GM19025 (cell line): Measurements from ENCODE around the gene IKZF3.
"Not testable (repeated sequence)": the region's sequence is repeated elsewhere in the genome, so short reads cannot be mapped to it uniquely, and the experiment has no call there.

Source experiments
- ATAC-seq: cut with Tn5 transposase; IDR thresholded peaks from one replicate; pipeline ENCODE4 v1.9.1; 2021; ENCODE audit warnings: mild to moderate bottlenecking, low read depth, moderate library complexity; ENCODE audit not compliant: unreplicated experiment

IKZF3 gene

DNA sequence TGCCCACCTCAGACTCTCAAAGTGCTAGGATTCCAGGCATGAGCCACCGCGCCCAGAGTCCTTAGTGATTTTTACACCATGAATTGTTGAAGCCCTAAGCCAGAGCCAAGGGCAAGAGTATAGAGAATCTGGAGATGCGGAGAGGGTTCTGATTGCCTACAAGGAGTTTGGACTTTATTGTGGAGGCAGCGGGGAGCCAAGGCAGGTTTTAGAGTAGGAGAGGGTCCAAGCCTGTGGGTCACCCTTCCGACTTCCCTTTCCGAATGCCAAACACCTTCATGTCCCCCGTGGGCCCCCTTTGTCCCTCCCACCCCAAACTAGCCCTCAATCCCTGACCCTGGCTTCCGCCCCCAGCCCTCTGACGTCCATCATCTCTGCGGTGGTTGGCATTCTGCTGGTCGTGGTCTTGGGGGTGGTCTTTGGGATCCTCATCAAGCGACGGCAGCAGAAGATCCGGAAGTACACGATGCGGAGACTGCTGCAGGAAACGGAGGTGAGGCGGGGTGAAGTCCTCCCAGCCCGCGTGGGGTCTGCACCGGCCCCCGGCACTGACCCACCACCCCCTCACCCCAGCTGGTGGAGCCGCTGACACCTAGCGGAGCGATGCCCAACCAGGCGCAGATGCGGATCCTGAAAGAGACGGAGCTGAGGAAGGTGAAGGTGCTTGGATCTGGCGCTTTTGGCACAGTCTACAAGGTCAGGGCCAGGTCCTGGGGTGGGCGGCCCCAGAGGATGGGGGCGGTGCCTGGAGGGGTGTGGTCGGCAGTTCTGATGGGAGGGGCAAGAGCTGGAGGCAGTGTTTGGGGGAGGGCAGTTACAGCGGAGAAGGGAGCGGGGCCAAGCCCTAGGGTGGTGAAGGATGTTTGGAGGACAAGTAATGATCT, 140.9 kb downstream of the IKZF3 start:
- no peak for ATAC-seq

DNA sequence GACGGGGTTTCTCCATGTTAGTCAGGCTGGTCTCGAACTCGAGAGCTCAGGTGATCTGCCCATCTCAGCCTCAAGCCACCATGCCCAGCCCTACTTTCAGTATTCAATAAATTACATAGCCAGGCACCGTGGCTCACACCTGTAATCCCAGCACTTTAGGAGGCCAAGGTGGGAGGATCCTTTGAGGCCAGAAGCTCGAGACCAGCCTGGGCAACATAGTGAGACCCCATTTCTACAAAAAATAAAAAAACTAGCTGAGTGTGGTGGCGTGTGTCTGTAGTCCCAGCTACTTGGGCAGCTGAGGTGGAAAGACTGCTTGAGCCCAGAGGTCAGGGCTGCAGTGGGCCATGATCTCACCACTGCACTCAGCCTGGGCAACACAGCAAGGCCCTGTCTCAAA, 142.0 kb downstream of the IKZF3 start:
- no peak for ATAC-seq

DNA sequence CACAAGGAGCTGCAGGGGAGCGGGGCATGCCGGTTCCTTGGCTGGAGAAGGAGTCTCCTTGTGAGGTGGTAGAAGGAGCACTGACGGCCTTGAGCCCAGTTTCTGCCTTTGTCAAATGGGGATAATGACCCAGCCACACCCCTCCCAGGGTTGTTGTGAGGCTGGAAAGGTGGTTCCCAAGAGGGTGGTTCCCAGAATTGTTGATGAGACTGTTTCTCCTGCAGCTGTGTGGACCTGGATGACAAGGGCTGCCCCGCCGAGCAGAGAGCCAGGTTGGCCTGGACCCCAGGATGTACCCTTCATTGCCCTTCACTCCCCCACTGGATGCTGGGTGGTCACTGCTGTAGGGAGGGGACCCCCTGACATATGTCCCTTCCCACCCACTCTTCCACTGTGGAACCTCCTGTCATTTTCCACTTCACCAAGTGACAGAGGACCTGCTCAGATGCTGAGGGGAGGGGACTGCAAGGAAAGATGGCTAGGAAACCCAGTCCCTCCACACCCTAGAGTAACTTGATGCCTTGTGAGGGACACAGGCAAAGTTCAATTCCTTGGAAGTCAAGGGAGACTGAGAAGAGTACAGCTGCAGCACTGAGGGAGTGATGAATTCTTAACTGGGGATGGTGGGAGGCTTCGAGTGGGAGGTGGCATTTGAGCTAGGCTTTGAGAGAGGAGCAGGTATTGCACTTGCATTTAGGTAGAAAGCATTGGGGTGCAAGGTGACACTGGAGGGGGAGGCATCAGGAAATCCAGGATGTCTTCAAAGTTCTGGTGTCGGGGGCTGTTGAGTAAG, 144.4 kb downstream of the IKZF3 start:
- no peak for ATAC-seq

DNA sequence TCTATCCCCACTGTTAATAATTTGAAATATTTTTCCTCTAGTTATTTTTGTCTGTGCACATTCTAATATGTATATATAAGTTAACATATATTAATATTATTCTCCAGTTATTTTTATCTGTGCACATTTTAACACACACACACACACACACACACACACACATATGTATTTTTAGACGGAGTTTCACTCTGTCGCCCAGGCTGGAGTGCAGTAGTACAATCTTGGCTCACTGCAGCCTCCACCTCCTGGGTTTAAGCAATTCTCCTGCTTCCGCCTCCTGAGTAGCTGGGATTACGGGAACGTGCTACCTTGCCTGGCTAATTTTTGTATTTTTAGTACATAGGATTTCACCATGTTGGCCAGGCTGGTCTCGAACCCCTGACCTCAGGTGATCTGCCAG, 146.5 kb downstream of the IKZF3 start:
- no peak for ATAC-seq

DNA sequence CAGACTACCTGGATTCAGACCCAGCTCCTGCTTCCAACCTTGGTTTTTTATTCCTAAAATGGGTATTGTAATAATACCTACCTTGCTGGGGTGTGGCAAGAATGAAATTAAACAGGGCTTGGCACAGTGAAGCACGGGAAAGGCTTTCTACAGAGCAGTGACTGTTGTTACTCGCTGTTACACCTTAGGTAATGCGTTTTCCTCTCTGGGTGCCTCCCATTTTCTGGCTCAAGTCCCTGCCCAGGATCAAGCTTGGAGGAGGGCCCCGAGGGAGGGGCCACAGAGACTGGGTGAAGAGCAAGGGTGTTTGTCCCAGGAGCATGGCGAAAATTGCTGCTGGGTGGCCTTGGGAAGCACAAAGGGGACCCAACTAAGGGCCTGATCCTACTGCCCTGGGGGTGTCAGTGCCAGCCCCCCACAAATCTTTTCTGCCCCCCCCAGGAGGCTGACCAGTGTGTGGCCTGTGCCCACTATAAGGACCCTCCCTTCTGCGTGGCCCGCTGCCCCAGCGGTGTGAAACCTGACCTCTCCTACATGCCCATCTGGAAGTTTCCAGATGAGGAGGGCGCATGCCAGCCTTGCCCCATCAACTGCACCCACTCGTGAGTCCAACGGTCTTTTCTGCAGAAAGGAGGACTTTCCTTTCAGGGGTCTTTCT, 147.1 kb downstream of the IKZF3 start:
- no peak for ATAC-seq

DNA sequence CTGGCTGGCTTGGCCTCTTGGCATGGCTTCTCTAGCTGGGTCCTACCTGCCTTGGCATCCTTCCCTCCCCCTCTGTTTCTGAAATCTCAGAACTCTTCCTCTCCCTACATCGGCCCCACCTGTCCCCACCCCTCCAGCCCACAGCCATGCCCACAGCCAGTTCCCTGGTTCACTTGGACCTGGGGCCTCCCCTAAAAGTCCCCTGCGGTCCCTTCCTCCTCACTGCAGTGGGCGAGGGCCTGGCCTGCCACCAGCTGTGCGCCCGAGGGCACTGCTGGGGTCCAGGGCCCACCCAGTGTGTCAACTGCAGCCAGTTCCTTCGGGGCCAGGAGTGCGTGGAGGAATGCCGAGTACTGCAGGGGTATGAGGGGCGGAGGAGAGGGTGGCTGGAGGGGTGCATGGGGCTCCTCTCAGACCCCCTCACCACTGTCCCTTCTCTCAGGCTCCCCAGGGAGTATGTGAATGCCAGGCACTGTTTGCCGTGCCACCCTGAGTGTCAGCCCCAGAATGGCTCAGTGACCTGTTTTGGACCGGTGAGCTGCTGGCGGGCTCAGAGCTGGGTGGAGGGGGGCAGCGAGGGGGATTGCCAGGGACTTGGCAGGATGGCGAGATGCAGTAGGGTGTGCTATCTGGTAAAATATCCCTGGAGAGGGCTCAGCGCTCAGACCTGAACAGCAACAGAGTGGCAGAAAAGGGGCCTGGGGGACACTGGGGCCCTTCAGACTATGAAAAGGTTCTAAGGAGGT, 147.9 kb downstream of the IKZF3 start:
- no peak for ATAC-seq

DNA sequence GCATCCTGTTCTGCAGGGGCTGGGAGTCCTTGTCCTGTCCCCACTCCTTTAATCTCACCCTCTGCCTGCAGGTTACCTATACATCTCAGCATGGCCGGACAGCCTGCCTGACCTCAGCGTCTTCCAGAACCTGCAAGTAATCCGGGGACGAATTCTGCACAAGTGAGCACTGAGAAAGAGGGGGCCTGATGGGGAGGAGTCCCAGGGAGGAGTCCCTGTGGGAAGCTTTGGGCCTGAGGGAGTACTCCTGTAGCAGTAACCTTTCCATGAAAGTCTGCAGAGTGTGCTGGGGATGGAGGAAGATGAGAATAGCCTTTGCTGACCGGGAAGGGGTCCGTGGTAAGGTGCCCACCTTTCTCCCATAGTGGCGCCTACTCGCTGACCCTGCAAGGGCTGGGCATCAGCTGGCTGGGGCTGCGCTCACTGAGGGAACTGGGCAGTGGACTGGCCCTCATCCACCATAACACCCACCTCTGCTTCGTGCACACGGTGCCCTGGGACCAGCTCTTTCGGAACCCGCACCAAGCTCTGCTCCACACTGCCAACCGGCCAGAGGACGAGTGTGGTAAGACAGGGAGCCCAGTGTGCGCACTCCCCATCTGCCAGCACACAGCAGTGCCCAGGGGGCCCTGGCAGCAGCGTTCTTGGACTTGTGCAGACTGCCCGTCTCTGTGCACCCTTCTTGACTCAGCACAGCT, 148.6 kb downstream of the IKZF3 start:
- ATAC-seq, result no peak

DNA sequence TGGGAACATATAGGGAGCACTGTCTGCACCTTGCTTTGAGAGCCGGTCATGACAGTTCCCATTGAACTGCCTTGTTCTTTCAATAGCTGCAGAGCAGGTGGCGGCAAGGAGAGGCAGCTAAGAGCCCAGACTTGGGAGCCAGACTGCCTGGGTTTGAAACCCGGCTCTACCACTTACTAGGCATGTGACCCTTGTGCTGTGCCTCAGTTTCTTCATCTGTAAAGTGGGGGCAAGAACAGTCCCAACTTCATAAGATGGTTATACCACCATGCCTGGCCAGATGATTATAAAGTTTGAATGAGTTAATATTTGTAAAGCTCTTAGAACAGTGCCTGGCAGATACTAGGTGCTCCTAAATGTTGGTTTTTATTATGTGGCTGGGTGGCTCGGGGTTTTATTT, 149.9 kb downstream of the IKZF3 start:
- no peak for ATAC-seq

DNA sequence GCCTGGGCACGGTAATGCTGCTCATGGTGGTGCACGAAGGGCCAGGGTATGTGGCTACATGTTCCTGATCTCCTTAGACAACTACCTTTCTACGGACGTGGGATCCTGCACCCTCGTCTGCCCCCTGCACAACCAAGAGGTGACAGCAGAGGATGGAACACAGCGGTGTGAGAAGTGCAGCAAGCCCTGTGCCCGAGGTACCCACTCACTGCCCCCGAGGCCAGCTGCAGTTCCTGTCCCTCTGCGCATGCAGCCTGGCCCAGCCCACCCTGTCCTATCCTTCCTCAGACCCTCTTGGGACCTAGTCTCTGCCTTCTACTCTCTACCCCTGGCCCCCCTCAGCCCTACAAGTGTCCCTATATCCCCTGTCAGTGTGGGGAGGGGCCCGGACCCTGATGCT, 152.3 kb downstream of the IKZF3 start:
- ATAC-seq, result no peak

DNA sequence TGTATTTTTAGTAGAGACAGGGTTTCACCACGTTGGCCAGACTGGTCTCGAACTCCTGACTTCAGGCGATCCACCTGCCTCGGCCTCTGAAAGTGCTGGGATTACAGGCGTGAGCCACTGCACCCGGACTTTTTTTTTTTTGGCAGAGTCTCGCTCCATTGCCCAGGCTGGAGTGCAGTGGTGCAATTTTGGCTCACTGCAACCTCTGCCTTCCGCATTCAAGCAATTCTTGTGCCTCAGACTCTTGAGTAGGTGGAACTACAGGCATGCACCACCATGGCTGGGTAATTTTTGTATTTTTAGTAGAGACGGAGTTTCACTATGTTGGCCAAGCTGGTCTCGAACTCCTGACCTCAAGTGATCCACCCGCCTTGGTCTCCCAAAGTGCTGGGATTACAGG, 153.0 kb downstream of the IKZF3 start:
- ATAC-seq, result not testable (repeated sequence)

DNA sequence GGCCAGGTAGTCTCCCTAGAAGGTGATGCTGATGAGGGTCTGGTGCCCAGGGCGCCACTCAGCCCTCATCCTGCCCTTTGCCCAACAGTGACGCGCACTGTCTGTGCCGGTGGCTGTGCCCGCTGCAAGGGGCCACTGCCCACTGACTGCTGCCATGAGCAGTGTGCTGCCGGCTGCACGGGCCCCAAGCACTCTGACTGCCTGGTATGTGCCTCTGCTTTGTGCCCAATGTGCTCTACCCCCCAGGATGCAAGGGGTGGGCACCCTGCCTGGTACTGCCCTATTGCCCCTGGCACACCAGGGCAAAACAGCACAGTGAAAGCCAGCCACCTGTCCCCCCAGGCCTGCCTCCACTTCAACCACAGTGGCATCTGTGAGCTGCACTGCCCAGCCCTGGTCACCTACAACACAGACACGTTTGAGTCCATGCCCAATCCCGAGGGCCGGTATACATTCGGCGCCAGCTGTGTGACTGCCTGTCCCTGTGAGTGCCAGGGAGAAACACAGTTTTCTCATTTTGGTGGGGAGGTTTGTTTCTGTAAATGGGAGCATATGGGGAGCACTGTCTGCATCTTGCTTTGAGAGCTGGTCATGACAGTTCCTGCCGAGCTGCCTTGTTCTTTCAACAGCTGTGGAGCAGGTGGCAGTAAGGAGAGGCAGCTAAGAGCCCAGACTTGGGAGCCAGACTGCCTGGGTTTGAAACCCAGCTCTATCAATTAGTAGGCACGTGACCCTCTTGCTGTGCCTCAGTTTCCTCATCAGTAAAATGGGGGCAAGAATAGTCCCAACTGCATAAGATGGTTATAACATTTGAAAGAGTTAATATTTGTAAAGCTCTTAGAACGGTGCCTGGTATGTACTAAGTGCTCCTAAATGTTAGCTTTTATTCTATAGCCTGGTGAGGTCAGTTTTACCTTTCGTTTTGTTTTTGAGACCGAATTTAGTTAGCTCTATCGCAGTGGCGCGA, 153.8 kb downstream of the IKZF3 start:
- ATAC-seq, result no peak

DNA sequence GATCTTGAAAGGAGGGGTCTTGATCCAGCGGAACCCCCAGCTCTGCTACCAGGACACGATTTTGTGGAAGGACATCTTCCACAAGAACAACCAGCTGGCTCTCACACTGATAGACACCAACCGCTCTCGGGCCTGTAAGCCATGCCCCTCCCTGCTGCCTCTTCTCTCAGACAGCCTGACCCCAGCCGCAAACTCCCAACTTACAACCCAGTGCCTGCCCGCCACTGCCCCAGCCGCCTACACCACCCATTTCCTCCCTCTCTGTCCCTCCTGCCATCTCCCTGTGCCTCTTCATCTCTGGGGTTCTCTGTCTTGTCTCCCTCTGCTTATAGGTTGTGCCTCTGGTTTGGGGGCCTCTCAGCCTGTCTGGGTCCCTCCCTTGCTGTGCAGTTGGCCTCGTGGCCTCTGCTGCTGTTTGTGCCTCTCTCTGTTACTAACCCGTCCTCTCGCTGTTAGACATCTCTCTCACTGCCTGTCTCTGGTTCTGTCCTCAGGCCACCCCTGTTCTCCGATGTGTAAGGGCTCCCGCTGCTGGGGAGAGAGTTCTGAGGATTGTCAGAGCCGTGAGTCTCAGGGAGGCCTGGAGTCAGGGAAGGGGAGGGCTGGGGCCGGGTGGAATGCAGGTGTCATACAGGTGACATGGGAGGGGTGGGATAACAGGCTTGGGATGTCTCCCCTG, 154.7 kb downstream of the IKZF3 start:
- ATAC-seq, result no peak
